ENCODE data around the gene PPP2R1B.
A peak's percentile ranks its signal among the peaks of the same experiment; 100 is the strongest.

Gene PPP2R1B

DNA sequence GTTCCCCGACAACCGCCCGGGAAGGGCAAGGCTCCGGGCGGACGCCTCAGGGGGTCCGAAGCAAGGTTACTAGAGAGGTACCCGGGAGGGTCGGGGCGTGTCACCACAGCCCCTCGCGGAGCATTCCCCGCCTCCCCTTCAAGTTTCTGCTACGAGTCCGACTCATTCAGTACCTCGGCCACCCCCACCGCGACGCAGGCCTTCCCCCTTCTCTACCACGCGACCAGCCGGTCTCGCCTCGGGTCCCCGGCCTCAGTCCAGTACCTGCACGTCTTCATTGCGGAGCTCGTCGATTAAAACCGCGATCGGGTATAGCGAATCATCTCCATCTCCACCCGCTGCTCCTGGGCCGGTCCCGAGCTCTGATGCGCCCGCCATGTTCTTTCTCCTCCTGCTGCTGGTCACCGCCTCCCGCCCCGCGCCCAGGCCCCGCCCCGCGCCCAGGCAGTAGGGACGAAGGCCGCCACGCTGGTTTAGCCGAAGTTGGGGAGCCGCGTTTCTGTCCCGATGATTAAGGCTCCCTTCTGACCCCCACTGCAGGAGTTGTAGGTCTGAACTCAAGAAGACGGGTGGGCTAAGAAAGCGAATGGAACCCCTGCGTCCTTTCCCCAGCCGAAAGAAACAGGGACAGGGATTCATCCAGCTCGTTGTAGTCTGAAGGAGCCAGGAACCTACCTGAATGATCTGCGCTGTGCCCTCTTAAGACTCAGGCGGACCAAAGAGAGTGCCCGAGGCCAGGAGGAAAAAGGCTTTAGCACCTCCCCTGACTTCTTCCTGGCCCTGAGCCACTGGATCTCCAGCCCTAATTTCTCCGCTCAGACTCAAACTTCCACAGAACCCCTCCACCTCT lies at the start of gene PPP2R1B:
Gene PPP2R1B, minus strand, starts transcription at position 406 of the 850 bp plus-strand sequence. Its CDS starts 28 bp downstream, at position 378.
- no peak for TF ChIP-seq CTCF (IDR thresholded peaks at IDR 0.05; ENCODE audit: borderline replicate concordance, insufficient read depth, low read depth, low read length)
- peak within 1 kb of the TSS; percentile 79 for H3K4me3 ChIP-seq (ENCODE audit: low read depth, low read length)

- no peak for TF ChIP-seq CTCF (IDR thresholded peaks at IDR 0.05; ENCODE audit: borderline replicate concordance, insufficient read depth, low read depth, low read length)
- no peak overlapping the region for H3K4me3 ChIP-seq (ENCODE audit: low read depth, low read length)
Observed at GRCh38 chr11:111815489-111815888, 49.3 kb upstream of the PPP2R1B start.

DNA sequence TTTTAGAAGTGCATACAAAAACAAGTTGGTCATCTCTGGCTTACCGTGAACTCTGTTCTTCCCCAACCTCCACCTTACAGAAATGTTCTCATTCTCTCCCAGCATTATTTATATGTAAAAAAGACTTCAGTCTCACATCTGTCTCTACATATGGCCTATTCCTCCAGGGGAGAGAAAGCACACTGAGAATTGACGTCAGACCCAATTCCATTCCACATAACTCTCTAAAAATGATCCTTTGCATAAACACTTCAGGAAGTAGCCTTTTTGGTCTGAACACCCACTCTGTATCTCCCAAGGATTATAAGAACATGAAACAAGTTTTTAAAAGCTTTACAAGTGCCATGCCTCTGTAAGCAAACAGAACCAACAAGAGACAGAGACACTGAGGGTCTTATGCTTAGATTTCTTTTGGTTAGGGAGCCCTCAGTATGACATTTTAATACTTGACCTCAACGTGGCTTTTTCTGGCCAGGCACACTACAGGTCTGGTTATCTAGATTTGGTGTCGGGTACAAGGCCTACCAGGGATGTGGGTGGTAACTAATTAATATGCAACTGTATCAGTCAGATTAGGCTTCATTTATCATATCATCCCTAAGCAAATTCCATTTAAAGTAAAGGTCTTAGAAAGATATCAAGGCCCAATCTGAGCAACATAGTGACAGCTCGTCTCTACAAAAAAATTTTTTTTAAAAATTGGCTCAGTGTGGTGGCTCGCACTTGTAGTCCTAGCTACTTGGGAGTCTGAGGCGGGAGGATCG lies 48.5 kb upstream of the PPP2R1B start:
- H3K4me3 ChIP-seq (ENCODE audit: low read depth, low read length) = no peak overlapping the region
- no peak for TF ChIP-seq CTCF (IDR thresholded peaks at IDR 0.05; ENCODE audit: borderline replicate concordance, insufficient read depth, low read depth, low read length)

DNA sequence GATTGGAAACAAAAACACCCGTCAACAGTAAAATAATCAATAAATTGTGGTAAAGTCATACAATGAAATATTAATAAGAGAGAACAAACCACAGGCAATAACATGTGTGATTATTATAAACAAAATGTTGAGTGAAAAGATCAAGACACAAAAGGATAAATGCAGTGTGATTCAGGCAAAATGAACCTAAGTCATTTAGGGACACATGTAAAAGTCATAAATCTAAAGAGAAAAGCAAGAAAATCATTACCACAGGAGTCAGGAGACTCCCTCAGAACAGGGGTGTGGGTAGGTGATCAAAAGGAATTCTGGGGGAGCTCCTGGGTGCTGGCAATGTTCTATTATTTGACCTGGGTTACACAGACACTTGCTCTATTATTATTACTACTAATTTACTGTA lies 47.9 kb upstream of the PPP2R1B start:
- no peak for TF ChIP-seq CTCF (IDR thresholded peaks at IDR 0.05; ENCODE audit: borderline replicate concordance, insufficient read depth, low read depth, low read length)
- no peak overlapping the region for H3K4me3 ChIP-seq (ENCODE audit: low read depth, low read length)

GRCh38 chr11:111812211-111812610 lies 46.0 kb upstream of the PPP2R1B start:
- TF ChIP-seq CTCF (IDR thresholded peaks at IDR 0.05; ENCODE audit: borderline replicate concordance, insufficient read depth, low read depth, low read length) = no peak
- no peak overlapping the region for H3K4me3 ChIP-seq (ENCODE audit: low read depth, low read length)

DNA sequence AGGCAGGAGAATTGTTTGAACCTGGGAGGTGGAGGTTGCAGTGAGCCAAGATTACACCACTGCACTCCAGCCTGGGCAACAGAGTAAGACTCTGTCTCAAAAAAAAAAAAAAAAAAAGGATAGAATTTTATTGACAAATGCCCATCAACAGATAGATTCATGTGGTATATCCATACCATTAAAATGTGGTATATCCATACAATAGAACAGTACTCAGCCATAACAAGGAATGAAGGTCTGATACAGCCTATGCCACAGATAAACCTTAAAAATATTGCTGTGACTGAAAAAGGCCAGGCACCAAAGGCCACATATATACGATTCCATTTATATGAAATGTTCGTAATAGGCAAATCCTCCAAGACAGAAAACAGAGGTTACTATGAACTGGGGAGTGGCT lies 45.3 kb upstream of the PPP2R1B start:
- H3K4me3 ChIP-seq (ENCODE audit: low read depth, low read length) = no peak overlapping the region
- no peak for TF ChIP-seq CTCF (IDR thresholded peaks at IDR 0.05; ENCODE audit: borderline replicate concordance, insufficient read depth, low read depth, low read length)
